ENCODE data around the gene NDE1.

The NDE1 gene

DNA sequence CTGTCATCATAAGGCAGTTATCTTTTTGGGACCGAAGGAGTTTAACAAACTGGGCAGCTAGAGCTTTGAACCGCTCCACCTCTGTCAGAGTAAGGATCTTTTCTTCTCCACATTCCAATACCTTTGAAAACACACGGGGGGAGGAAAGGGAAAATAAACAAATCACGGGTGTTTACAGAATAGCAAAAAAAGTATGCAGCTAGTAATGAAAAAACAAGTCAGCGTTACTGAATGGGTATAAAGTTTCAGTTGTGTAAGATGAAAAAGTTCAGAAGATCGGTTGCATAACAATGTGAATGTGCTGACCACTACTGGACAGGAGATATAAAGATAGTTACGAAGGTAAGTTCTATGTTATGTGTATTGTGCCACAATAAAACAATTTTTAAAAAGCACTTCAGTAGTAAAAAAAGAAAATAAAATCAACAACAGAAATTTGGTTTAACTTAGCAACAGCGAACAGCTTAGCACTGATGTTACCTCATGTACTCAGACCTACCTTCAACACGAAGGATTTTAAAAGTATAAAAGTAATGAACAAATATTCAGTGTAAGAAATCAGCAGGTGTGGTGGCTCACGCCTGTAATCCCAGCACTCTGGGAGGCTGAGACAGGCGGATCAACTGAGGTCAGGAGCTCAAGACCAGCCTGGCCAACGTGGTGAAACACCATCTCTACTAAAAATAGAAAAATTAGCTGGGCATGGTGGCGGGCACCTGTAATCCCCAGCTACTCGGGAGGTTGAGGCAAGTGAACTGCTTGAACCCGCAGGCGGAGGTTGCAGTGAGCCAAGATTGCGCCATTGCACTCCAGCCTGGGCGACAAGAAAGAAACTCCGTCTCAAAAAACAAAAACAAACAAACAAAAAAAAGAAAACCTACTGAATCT lies 41.4 kb upstream of the NDE1 start:
- Histone ChIP-seq H3K27me3 (ENCODE audit: low read depth, low read length) (no peaks in the 10 kb centered on the region), H3K36me3 (ENCODE audit: control insufficient read depth in 1 of 2, insufficient read depth in 2 of 2, low read length in 2 of 2) (peaks cover 51 to 79% of the 10 kb centered on the region in 2 donors), H3K9me3 (ENCODE audit: control insufficient read depth in 1 of 2, low read length in 2 of 2) (no peaks in the 10 kb centered on the region), H3K27ac (ENCODE audit: low read length) (no peak overlapping the region), H3K4me1 (ENCODE audit: control insufficient read depth in 1 of 2, insufficient read depth in 2 of 2, low read length in 2 of 2) (no peaks in the 10 kb centered on the region), H3K4me3 (ENCODE audit: low read depth in 1 of 2, low read length in 2 of 2) (no peak overlapping the region)

- Histone ChIP-seq H3K36me3 (ENCODE audit: control insufficient read depth in 1 of 2, insufficient read depth in 2 of 2, low read length in 2 of 2) (peaks cover 49 to 72% of the 10 kb centered on the region in 2 donors), H3K4me3 (ENCODE audit: low read depth in 1 of 2, low read length in 2 of 2) (no peak overlapping the region), H3K4me1 (ENCODE audit: control insufficient read depth in 1 of 2, insufficient read depth in 2 of 2, low read length in 2 of 2) (no peaks in the 10 kb centered on the region), H3K27ac (ENCODE audit: low read length) (no peak overlapping the region), H3K9me3 (ENCODE audit: control insufficient read depth in 1 of 2, low read length in 2 of 2) (no peaks in the 10 kb centered on the region), H3K27me3 (ENCODE audit: low read depth, low read length) (no peaks in the 10 kb centered on the region)
Observed at GRCh38 chr16:15609286-15609649, 40.8 kb upstream of the NDE1 start.

- Histone ChIP-seq H3K9me3 (ENCODE audit: control insufficient read depth in 1 of 2, low read length in 2 of 2) (no peaks in the 10 kb centered on the region), H3K4me3 (ENCODE audit: low read depth in 1 of 2, low read length in 2 of 2) (no peak overlapping the region), H3K27me3 (ENCODE audit: low read depth, low read length) (no peaks in the 10 kb centered on the region), H3K36me3 (ENCODE audit: control insufficient read depth in 1 of 2, insufficient read depth in 2 of 2, low read length in 2 of 2) (peaks cover 48 to 68% of the 10 kb centered on the region in 2 donors), H3K4me1 (ENCODE audit: control insufficient read depth in 1 of 2, insufficient read depth in 2 of 2, low read length in 2 of 2) (no peaks in the 10 kb centered on the region), H3K27ac (ENCODE audit: low read length) (no peak overlapping the region)
Observed at GRCh38 chr16:15610369-15610871, 39.6 kb upstream of the NDE1 start.

- no peak overlapping the region for H3K4me3 ChIP-seq (ENCODE audit: low read depth in 1 of 2, low read length in 2 of 2)
- no peaks in the 10 kb centered on the region for H3K4me1 ChIP-seq (ENCODE audit: control insufficient read depth in 1 of 2, insufficient read depth in 2 of 2, low read length in 2 of 2)
- H3K27me3 ChIP-seq (ENCODE audit: low read depth, low read length): no peaks in the 10 kb centered on the region
- peaks cover 59 to 73% of the 10 kb centered on the region in 2 donors for H3K36me3 ChIP-seq (ENCODE audit: control insufficient read depth in 1 of 2, insufficient read depth in 2 of 2, low read length in 2 of 2)
- no peaks in the 10 kb centered on the region for H3K9me3 ChIP-seq (ENCODE audit: control insufficient read depth in 1 of 2, low read length in 2 of 2)
- H3K27ac ChIP-seq (ENCODE audit: low read length): no peak overlapping the region
Observed at GRCh38 chr16:15611610-15612009, 38.4 kb upstream of the NDE1 start.

- no peaks in the 10 kb centered on the region for H3K27me3 ChIP-seq (ENCODE audit: low read depth, low read length)
- no peaks in the 10 kb centered on the region for H3K9me3 ChIP-seq (ENCODE audit: control insufficient read depth in 1 of 2, low read length in 2 of 2)
- no peak overlapping the region for H3K27ac ChIP-seq (ENCODE audit: low read length)
- H3K4me3 ChIP-seq (ENCODE audit: low read depth in 1 of 2, low read length in 2 of 2): no peak overlapping the region
- no peaks in the 10 kb centered on the region for H3K4me1 ChIP-seq (ENCODE audit: control insufficient read depth in 1 of 2, insufficient read depth in 2 of 2, low read length in 2 of 2)
- peaks cover 67 to 74% of the 10 kb centered on the region in 2 donors for H3K36me3 ChIP-seq (ENCODE audit: control insufficient read depth in 1 of 2, insufficient read depth in 2 of 2, low read length in 2 of 2)
Observed at GRCh38 chr16:15613676-15614075, 36.4 kb upstream of the NDE1 start.

GRCh38 chr16:15616012-15616411 lies 34.0 kb upstream of the NDE1 start:
- H3K4me1 ChIP-seq (ENCODE audit: control insufficient read depth in 1 of 2, insufficient read depth in 2 of 2, low read length in 2 of 2): no peaks in the 10 kb centered on the region
- H3K27me3 ChIP-seq (ENCODE audit: low read depth, low read length): no peaks in the 10 kb centered on the region
- H3K4me3 ChIP-seq (ENCODE audit: low read depth in 1 of 2, low read length in 2 of 2): no peak overlapping the region
- peaks cover 64 to 75% of the 10 kb centered on the region in 2 donors for H3K36me3 ChIP-seq (ENCODE audit: control insufficient read depth in 1 of 2, insufficient read depth in 2 of 2, low read length in 2 of 2)
- H3K9me3 ChIP-seq (ENCODE audit: control insufficient read depth in 1 of 2, low read length in 2 of 2): no peaks in the 10 kb centered on the region
- no peak overlapping the region for H3K27ac ChIP-seq (ENCODE audit: low read length)

GRCh38 chr16:15616475-15617165 lies 33.4 kb upstream of the NDE1 start:
- Histone ChIP-seq H3K9me3 (ENCODE audit: control insufficient read depth in 1 of 2, low read length in 2 of 2) (no peaks in the 10 kb centered on the region), H3K4me1 (ENCODE audit: control insufficient read depth in 1 of 2, insufficient read depth in 2 of 2, low read length in 2 of 2) (no peaks in the 10 kb centered on the region), H3K4me3 (ENCODE audit: low read depth in 1 of 2, low read length in 2 of 2) (no peak overlapping the region), H3K36me3 (ENCODE audit: control insufficient read depth in 1 of 2, insufficient read depth in 2 of 2, low read length in 2 of 2) (peaks cover 67 to 74% of the 10 kb centered on the region in 2 donors), H3K27ac (ENCODE audit: low read length) (no peak overlapping the region), H3K27me3 (ENCODE audit: low read depth, low read length) (no peaks in the 10 kb centered on the region)

- Histone ChIP-seq H3K4me1 (ENCODE audit: control insufficient read depth in 1 of 2, insufficient read depth in 2 of 2, low read length in 2 of 2) (no peaks in the 10 kb centered on the region), H3K36me3 (ENCODE audit: control insufficient read depth in 1 of 2, insufficient read depth in 2 of 2, low read length in 2 of 2) (peaks cover 64 to 74% of the 10 kb centered on the region in 2 donors), H3K4me3 (ENCODE audit: low read depth in 1 of 2, low read length in 2 of 2) (no peak overlapping the region), H3K9me3 (ENCODE audit: control insufficient read depth in 1 of 2, low read length in 2 of 2) (no peaks in the 10 kb centered on the region), H3K27me3 (ENCODE audit: low read depth, low read length) (no peaks in the 10 kb centered on the region), H3K27ac (ENCODE audit: low read length) (no peak overlapping the region)
Observed at GRCh38 chr16:15617901-15618300, 32.1 kb upstream of the NDE1 start.

DNA sequence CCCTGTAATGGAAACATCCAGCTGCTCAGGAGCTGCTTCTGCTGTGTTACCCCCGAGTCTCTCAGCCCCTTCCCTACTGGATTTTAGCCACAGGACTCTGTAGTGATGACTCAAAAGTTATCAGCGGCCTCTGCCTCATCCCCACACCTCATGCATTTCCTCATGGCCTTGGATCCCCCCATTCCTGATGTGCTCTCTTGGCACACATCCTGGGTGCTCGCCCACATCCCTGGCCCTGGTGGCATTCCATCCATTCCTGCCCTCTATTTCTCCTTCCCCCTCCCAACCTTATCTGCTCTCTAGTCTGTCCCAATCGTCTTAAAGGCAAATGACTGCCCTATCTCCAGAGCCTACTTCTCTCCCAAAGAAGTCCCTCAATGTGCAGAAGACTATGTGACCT lies 31.7 kb upstream of the NDE1 start:
- Histone ChIP-seq H3K36me3 (ENCODE audit: control insufficient read depth in 1 of 2, insufficient read depth in 2 of 2, low read length in 2 of 2) (peaks cover 62 to 72% of the 10 kb centered on the region in 2 donors), H3K4me3 (ENCODE audit: low read depth in 1 of 2, low read length in 2 of 2) (no peak overlapping the region), H3K27me3 (ENCODE audit: low read depth, low read length) (no peaks in the 10 kb centered on the region), H3K4me1 (ENCODE audit: control insufficient read depth in 1 of 2, insufficient read depth in 2 of 2, low read length in 2 of 2) (no peaks in the 10 kb centered on the region), H3K9me3 (ENCODE audit: control insufficient read depth in 1 of 2, low read length in 2 of 2) (no peaks in the 10 kb centered on the region), H3K27ac (ENCODE audit: low read length) (no peak overlapping the region)

GRCh38 chr16:15620611-15621195 lies 29.3 kb upstream of the NDE1 start:
- Histone ChIP-seq H3K36me3 (ENCODE audit: control insufficient read depth in 1 of 2, insufficient read depth in 2 of 2, low read length in 2 of 2) (peaks cover 68 to 87% of the 10 kb centered on the region in 2 donors), H3K27ac (ENCODE audit: low read length) (no peak overlapping the region)

GRCh38 chr16:15621456-15621855 lies 28.6 kb upstream of the NDE1 start:
- no peak overlapping the region for H3K4me3 ChIP-seq (ENCODE audit: low read depth in 1 of 2, low read length in 2 of 2)

More at GRCh38 chr16:15620611-15621195, 29.3 kb upstream of the NDE1 start:
- H3K9me3 ChIP-seq (ENCODE audit: control insufficient read depth in 1 of 2, low read length in 2 of 2): no peaks in the 10 kb centered on the region
- H3K4me3 ChIP-seq (ENCODE audit: low read depth in 1 of 2, low read length in 2 of 2): no peak overlapping the region
- H3K4me1 ChIP-seq (ENCODE audit: control insufficient read depth in 1 of 2, insufficient read depth in 2 of 2, low read length in 2 of 2): no peaks in the 10 kb centered on the region
- no peaks in the 10 kb centered on the region for H3K27me3 ChIP-seq (ENCODE audit: low read depth, low read length)

More at GRCh38 chr16:15621456-15621855, 28.6 kb upstream of the NDE1 start:
- Histone ChIP-seq H3K4me1 (ENCODE audit: control insufficient read depth in 1 of 2, insufficient read depth in 2 of 2, low read length in 2 of 2) (no peaks in the 10 kb centered on the region), H3K27ac (ENCODE audit: low read length) (no peak overlapping the region), H3K9me3 (ENCODE audit: control insufficient read depth in 1 of 2, low read length in 2 of 2) (no peaks in the 10 kb centered on the region), H3K36me3 (ENCODE audit: control insufficient read depth in 1 of 2, insufficient read depth in 2 of 2, low read length in 2 of 2) (peaks cover 61 to 84% of the 10 kb centered on the region in 2 donors), H3K27me3 (ENCODE audit: low read depth, low read length) (no peaks in the 10 kb centered on the region)
